RKO (cell line): ENCODE measurements around the gene PXDC1.

Source experiments
- DNase-seq: peaks from one replicate; pipeline ENCODE4 v3.0.0-alpha.2; 2016; ENCODE audit warnings: low spot score

Gene PXDC1

DNA sequence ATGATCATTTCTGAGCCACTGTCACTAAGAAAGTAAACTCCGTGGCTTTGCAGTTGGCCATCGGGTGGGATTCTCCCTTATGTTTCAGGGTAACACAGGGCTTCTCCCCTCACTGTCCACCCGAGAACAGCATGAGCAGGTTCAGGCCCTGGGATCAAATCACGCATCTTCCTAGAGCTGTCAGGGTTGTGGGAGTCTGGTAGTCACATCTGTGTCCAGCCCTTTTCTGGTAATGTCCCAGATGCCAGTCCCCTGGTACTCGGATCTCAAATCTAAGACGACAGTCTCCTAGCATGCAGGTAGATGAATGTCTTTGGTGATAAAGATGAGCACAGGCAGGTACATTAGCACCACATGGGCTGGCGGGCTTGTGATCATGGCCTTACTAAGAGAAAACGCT lies 4.8 kb downstream of the PXDC1 start:
- DNase-seq: no peak

DNA sequence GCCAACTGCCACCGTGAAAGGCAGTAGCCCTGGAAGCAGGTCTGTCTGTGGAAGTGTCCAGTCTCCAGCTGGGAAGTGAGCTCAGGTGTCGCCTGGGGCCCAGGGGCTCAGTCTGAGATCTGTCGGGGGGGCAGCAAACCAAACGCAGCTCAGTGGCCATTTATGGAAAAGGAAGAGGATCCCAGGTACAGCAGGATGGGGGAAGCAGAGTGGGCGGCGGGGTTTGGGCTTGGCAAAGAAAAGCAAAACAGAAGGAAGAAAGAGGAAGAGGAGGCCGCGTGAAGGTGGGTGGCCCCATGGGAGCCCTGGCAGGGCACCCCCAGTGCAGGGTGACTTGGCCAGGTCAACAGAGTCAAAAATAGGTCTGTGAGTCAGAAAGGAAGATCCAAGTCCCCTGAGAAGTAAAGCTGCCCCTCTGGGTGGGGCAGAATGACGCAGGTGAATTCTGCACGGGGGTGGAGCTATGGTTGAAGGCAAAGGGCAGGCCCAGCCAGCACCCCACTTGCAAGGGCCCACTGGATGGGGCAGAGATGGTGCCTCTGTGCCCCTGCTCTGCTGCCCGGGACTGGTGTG lies 5.3 kb downstream of the PXDC1 start:
- DNase-seq: no peak

DNA sequence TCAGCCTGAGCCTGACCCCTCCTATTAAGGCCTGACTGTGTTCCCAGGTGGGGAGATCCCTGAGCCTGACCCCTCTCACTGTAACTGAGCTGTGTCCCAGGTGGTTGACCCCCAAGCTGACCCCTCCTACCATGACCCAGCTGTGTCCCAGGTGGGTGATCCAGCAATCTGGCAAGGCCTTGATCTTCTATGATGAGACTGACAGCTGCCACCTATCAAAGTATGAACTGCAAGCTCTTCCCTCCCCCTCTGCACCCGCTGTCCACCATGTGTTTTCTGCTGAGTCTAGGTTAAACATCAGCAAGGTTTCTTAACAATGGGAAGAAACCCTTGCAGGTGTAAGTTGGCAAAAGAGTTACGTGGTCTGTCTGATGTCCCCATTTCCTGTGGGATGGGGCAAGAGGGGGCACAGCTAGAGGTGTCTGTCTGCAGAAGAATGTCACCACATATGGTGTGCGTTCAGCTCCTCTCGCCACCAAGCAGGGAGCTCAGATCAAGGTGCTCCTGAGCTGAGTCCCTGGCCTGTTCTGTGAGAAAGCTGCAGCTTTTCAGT lies 5.9 kb downstream of the PXDC1 start:
- DNase-seq: no peak

DNA sequence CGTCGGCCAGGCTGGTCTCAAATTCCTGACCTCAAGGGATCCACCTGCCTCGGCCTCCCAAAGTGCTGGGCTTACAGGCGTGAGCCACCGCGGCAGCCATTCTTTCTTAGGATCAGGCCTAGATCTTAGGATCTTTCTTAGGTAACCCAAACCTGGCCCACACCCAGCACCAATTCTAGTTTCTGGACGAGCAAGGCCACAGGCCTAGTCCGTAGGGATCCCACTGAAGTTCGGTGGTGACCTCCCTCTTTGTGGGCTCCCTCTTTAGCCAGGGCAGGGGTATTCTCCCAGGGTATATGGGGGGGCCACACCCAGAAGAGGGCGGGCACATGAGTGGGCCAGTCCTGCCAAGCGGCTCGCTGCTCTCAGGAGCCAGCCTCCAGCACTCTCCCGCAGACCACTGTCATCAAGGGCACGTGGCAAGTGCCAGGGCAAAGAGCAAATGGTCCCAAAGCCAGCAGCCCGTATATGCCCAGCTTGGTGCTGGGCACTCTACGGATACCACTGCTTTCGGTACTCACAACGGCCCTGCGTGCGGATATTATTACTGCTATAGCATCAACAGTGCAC lies 6.5 kb downstream of the PXDC1 start:
- no peak for DNase-seq

DNA sequence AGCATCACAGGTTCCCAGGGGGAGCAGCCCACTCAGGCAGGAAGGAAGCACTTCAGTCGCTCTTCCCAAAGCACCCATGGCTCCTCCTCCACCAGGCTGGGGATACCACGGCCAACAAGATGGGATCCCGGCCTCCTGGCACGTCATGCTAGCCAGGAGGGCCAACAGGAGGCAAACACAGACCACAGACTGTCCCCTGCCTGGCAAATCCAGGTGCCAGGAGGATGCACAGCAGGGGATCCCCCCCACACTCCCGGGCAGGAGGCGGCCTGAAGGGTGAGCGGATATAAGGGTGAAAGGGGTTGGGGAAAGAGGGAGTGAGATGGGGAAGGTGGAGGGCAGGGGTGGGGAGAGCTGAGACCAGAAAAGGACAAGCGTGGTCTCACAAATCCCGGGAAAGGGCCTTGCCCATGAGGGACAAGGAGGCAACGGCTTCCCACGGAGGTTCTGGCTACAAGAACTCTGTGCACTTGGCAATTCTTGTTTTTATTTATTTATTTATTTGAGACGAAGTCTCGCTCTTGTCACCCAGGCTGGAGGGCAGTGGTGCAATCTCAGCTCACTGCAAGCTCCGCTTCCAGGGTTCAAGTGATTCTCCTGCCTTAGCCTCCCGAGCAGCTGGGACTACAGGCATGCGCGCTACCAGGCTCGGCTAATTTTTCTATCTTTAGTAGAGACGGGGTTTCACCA lies 7.2 kb downstream of the PXDC1 start:
- DNase-seq: no peak

DNA sequence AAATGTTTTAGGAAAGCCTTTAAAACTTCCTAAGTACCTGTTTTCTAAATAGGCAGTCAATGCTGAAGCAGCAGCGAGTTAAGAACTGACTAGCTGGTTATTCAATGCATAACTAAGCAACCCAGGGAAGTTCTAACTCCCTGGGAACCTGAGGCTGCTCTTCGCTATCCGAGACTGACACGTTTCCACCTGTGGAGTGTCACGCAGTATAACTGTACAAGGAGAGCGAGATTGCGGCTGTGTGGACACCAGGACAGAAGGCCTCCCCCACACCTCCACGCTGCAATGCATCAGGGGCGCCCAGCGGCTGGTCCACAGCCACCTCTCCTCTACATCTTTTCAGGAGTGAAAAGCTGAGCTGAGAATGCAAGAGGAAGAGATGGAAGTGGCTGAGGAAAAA lies 8.0 kb downstream of the PXDC1 start:
- DNase-seq: no peak

DNA sequence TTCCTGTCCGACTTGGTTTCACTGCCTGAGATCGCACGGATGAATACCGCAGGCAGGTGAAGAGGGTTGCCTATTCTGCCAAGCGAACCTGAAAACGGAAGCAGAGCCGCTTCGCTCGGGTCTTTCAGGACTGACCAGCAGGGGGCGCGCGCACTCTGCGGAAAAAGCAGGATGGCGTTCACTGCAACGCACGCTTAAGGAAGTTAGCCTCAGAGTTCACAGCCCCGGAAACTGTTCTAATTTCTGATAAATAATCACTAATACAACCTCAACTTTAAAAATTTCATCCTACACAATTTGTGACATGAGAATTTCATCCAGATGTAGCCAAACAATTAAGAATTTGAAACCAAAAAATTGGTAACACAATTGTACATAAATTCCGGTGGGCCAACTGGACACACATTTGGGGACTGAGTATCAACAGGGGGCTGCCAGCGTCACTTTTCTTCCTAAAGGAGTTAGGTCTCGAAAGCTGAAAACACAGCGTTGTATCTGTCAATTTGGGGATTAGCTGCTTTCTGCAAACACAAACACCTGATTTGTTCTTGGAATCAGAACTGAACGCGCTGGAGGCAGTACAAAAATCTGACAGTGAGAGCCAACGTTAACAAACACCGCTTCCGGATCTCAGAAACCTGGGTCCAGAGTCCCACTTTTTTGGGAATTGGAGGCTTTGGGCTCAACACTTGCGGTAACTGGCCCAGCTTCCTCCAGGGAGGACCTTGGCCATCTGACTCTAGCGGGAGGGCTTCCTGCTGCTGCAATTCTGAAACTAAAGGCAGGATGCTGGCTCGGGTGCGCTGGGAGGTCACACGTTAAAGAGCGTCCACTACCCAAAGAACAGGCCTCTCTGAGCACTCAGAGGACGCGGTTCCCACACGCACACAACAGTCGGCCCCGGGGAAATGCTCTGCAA lies 8.8 kb downstream of the PXDC1 start:
- peak; percentile 72 for DNase-seq

DNA sequence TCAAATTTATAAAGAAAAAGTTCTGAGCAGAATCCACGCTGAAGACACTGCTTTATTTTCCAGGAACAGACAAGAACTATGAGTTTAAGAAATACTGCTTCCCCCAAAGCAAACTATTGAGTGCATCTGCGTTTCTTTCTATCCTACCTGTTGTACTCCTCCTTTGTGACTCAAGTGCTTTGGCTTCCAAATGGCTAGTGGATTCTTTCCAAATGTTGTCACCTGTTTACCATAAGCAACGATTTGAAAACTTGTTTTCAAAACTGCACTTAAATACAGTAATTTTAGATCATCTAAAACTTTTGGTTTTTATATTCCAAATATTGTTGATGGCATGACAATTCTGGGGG lies 9.5 kb downstream of the PXDC1 start:
- no peak for DNase-seq

DNA sequence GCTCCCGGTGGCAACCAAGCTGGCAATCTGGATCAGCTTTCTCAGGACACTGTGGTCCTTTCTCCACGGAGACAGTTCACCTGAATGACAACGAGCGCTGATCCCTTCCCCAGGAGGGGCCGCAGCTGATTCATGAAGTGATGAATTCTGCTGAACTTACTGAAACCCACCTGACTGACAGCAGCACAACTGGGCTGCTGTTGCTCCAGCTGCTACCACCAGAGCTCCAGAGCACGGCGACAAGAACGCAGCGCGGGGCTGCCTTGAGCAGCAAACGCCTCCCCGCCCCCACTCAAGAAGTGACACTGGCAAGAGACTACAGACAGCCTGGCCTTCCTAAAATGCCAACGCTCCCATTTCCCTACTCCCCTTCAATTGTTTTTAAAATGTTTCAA lies 10.0 kb downstream of the PXDC1 start:
- no peak for DNase-seq

DNA sequence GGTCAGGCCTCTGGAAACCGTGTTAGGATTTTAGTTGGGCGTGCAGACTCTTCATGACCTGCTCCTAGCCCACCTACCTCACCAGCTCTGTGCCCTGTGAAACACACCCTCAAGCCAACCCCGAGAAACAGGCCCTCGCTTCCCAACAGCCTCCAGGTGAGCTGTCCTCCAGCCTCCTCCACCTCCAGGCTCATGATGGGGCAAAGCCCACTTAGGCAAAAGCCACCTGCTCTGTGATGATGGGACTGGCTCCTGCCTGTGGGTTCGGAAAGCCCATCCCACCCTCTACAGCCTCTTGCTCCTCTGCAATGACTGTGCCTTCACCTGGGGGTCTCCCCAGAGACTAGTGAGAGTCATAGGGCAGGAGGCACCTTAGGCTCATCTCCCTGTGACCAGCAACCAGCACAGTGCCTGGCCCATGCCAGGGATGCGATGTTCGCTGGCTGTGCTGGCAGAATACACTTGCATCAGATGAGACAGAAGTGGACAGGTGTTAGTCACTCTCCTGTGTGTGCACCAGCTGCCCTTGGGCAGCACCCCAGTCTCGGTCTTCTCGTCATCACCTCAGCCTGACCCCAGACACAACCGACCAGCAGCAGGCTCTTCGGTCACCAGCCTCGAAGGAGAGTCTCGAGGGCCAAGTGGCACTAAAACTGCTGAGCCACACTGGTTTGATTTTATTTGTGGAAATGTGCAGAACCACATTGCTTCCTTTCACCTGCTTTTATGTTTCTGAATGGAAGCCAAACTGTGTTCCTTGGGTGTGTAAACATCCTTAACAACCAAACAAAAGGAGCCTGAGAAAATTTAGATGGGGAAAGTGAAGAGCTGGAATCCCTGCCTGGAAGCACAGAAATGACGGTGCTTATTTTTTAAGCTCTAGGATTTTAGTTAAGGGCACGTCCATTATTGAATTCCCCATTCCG lies 10.7 kb downstream of the PXDC1 start:
- DNase-seq: no peak

DNA sequence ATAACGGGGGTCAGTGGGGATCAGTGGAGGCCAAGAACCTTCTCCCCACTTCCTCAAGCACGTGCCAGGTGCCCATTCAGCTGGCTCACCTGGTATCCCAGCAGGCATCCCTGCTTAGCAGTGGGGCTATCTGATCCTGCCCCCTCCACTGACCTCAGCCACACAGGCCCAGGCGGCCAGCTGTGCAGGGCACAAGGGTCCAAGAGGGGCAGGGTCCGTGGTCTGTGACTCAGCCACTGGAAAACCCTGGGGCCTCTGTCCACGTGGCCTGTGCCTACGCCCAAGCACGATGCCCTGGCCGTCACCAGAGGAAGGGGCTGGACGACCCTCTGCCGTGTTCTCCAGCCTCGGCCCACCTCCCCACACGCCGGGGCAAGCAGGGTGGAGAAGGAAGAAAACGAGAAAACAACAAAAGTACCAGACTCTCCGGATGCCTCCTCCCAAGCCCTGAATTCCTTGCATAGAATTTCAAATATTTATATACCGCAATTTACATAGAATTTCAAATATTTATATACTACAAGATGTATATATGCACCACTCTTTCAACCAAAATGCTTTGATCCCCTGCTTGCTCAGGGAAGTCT lies 12.1 kb downstream of the PXDC1 start:
- DNase-seq: no peak

DNA sequence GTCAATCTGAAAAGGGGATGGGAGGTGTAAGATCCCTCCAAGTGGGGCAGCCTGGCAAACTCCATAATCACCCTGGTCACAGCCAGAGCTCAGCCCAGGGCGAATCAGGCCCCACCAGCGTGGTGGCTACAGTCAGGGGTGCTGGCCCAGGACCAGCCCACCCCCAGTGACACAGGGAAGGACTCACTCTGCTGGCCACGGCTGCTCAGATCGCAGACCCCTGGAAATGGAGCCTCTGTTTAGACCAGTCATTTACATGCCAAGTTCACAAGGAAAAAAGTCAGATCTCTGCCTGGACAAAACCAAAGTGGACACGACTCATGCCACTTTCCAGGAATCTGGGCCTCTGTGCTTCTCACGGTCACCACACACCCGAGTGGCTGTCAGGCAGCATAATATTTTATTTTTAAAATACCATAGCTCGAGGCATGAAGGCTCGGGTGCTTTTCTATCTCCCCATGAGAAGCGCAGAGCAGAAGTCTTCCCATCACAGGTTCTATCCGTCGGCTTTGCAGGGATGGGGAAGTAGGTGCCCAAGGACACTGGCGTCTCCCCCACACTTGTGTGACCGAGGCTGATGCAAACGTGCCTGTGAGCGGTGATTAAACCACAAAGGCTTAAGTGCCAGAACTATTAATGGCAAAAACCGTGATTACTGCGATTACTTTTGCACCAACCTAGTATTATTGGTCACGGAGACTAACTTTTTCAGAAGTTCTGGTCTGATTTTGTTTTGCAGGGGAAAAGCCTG lies 13.0 kb downstream of the PXDC1 start:
- DNase-seq: no peak

DNA sequence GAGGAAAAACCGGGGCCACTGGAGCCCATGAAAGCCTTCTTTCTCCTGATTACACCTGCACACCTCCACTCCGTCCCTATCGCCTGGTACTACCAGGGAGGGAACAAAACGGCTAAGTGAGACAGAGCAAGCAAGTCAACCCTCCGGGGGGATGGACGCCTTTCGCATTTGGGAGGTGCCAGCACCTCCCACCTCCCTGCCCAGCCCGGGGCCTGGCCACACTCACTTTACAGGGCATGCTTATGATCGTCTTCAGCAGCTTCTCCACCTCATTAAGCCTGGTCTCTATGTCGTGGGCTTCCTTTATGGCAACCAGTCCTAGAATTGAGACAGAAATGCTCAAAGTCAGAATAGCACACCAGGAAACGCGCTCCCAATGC lies 13.7 kb downstream of the PXDC1 start:
- DNase-seq: no peak

DNA sequence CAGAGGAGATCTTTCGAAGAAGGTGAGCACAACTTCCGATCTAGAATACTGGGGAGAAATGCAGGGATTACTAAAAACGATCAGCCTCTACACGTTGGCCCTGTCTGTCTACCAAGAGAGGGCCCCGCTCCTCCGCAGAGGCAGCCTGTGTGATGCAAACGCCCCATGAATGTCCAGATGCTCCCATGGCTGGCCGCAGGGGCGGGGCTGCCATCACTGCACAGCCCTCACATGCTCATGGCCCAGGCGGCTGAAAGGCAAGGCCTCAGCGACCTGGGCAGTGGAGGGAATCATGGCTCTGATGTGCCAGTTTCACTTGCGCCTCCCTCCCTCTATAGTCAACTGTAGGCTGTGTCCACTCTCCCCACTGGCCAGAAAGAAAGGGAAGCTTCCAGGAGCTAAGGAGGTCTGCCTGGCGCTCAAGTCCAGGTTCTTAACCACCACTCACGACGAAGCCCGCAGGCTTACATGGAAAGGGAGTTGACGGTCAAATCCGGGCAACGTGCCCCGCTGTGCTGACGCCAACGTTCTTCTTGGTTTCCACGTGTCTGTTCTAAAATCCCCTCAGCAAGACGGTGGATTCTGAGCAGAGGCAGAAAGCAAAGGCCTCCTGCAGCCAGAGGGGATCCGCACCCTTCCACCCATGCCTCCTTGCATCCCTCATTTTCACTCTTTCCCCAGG lies 14.2 kb downstream of the PXDC1 start:
- DNase-seq: no peak

DNA sequence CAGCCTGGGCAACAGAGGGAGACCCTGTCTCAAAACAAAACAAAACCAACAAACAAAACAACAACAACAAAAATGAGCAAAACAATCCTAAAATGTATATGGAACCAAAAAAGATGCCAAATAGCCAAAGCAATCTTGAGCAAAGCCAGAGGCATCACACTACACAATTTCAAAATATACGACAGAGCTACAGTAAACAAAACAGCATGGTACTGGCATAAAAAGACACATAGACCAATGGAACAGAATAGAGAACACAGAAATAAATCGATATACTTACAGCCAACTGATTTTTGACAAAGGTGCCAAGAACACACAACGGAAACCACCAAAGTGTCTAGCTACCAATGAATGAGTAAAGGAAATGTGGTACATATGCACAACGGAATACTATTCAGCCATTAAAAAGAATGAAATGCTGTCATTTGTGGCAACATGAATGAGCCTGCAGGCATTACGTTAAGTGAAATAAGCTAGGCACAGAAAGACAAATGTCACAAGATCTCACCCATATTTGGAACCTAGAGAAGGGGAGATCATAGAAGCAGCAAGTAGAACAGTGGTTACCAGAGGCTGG lies 16.4 kb downstream of the PXDC1 start:
- DNase-seq: no peak

DNA sequence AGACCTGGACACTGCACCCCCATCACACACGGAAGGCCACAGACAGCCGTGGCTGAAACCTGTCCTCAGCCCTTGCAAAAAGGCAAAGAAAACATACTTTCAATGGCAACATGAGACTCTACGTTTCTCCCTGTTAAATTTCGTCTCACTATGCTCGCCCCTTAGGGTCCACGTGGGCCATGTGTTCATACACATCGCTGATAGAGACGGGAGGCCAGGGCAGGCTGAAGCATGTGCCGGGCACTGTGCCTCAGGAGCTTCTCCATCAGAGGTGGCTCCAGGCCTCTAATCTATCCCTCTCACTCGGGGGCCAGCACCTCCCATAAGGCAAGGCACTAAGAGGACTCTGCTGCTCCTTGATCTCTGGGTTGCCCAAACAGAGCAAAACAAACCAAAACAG lies 17.5 kb downstream of the PXDC1 start:
- no peak for DNase-seq

DNA sequence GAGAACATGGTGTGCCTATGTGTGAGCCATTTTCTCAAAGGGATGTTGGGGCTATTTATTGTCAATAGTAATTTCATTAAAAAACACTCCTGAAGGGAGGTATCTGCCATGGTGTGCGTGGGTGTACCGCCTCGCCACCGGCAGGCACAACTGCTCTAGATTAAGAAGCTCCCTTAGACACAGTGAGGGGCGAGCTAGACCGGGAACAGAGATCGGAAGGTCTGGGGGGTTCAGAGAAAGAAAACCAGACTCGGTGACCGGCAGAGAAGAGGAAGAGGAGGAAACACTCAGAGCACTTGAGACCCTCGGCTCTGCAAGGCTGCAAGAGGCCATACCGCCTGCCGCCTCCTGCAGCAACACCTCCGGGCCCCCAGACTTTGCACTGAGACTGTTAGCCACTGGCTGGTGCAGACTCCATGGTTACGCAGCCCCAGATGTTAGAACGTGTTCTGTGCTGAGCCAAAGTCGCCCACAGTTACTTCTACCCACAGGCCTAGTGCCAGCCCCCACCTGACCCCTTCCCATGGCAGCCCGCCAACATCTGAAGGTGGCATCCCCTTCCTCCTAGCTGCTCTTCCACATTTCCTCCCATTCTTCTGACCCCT lies 18.1 kb downstream of the PXDC1 start:
- DNase-seq: no peak

DNA sequence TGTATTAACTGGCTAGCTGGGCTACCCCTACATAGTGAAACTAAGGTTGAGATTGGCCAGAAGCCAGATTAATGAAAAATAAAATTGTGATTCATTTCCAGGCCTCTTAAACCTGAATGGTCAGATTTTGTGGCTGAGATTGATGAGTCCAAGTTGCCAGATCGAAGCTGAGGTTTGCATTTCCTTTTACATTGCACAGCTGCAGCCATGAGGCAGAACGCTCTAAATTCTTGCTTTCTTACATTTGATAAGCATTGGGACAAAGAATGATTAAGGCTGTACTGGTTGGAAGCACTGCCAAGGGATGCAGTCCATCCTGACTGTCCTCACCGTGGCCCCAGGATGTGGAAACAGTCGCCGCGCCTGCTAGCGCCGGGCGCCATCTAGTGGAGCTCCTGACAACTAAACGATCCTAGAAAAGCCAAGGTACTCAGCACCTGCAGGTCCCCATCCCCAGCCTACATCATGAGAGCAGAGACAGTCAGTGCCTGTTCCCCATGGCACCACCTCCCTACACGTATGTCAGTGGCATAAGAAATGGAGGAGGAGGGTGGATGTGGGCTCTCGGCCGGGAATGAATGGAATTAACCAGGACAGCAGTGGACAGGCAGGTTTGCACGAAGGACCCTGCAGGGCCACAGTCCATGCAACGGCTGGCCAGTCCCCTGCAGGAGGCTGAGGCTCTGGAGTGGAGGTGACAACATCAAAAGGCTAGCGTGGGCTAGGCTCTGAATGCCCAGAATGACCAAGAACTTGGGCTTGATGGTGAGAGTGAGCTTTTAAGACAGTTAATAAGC lies 19.0 kb downstream of the PXDC1 start:
- peak; percentile 65 for DNase-seq
